K562 (cell line): ENCODE data around the gene EPHB1. TPM values are rescaled to one million over a fixed set of nuclear protein-coding genes. Genes with fewer than 3 reads are reported as not detected.

Experiments
- ATAC-seq: fragments of 200-7000 bp; cut with Tn5 transposase; 3 replicates; pipeline ENCODE4 v1.9.1; 2020; ENCODE audit warnings: moderate library complexity
- BruUV-seq: library from RNA; stranded (reverse); fragments of 400-500 nt; replicated peaks from 2 replicates; lab custom pipeline; 2021; lab: Mats Ljungman, UMichigan
- CTCF ChIA-PET: fragments of 300-600 bp; formaldehyde crosslinking; extraction: SDS; loops from one replicate; lab custom pipeline; 2021; ENCODE audit warnings: low intra/inter-chr PET ratio; lab: Yijun Ruan, JAX
- POLR2A ChIA-PET: fragments of 300-600, 350-650 bp; sonication (Branson Sonifier 250); formaldehyde crosslinking; extraction: SDS; loops from one replicate; lab custom pipeline; 2021; ENCODE audit warnings: antibody characterized with exemption, inconsistent platforms; lab: Yijun Ruan, JAX
- DNase-seq, 4 experiments: peaks; one replicate each; pipeline versions ENCODE4 v3.0.0 to v3.0.0-alpha.2; 2011 to 2018; ENCODE audit warnings: low spot score in 3 of 4, mixed read lengths in 3 of 4; ENCODE audit errors: extremely low read depth in 1 of 4
- FAIRE-seq: peaks from 2 replicates; lab custom pipeline; 2011; peaks lifted over from hg19 to GRCh38; lab: Jason Lieb, UNC
- H2AFZ ChIP-seq: 2 replicates; pipeline ENCODE4 v1.6.0; 2011; ENCODE audit warnings: low read depth, low read length, control low read depth, inconsistent platforms
- H3K27ac ChIP-seq: fragments of 200-600 bp; 3 replicates; pipeline ENCODE4 v1.8.0; 2011; ENCODE audit warnings: low read depth, mild to moderate bottlenecking, control low read depth, inconsistent platforms, low read length, moderate library complexity, mixed read lengths; ENCODE audit errors: extremely low read depth
- H3K27me3 ChIP-seq, 2 experiments: fragments of 300-600 bp in 1 of 2; 2 replicates in 1 of 2; 3 replicates in 1 of 2; pipeline versions ENCODE4 v1.6.0 to v1.8.0; 2011; ENCODE audit warnings: inconsistent platforms in 2 of 2, low read length in 2 of 2, mild to moderate bottlenecking in 1 of 2, mixed read lengths in 1 of 2, moderate library complexity in 1 of 2; ENCODE audit not compliant: control insufficient read depth in 2 of 2, insufficient read depth in 2 of 2
- H3K36me3 ChIP-seq: fragments of 300-600 bp; 3 replicates; pipeline ENCODE4 v1.8.0; 2011; ENCODE audit warnings: mild to moderate bottlenecking, low read length, inconsistent platforms; ENCODE audit not compliant: control insufficient read depth, insufficient read depth
- H3K4me1 ChIP-seq, 2 experiments: fragments of 200-600 bp in 1 of 2; replicated peaks in 1 of 2; 2 replicates in 1 of 2; 3 replicates in 1 of 2; pipeline versions ENCODE4 v1.5.1 to v1.8.0; 2011; ENCODE audit warnings: inconsistent platforms in 2 of 2, low read length in 2 of 2, mild to moderate bottlenecking in 1 of 2, mixed read lengths in 1 of 2, moderate library complexity in 1 of 2; ENCODE audit not compliant: control insufficient read depth in 2 of 2, insufficient read depth in 2 of 2
- H3K4me2 ChIP-seq: 2 replicates; pipeline ENCODE4 v1.6.1; 2011; ENCODE audit warnings: low read length, control low read depth, inconsistent platforms, mixed read lengths; ENCODE audit not compliant: insufficient read depth
- H3K4me3 ChIP-seq: fragments of 200-600 bp; sonication (generic), shearing (Covaris generic); 2 replicates; pipeline ENCODE4 v1.5.1; 2016; ENCODE audit warnings: control low read depth, inconsistent platforms
- H3K79me2 ChIP-seq: fragments of 200-600 bp; 3 replicates; pipeline ENCODE4 v1.8.0; 2011; ENCODE audit warnings: low read length, inconsistent platforms; ENCODE audit not compliant: control insufficient read depth, insufficient read depth
- H3K9ac ChIP-seq, 2 experiments: 2 replicates each; pipeline versions ENCODE4 v1.6.0 to v1.6.1; 2011; ENCODE audit warnings: low read depth in 2 of 2, low read length in 2 of 2, control low read depth in 1 of 2, inconsistent platforms in 1 of 2, mild to moderate bottlenecking in 1 of 2, mixed read lengths in 1 of 2; ENCODE audit not compliant: insufficient read depth in 1 of 2
- H3K9me1 ChIP-seq: one replicate; pipeline ENCODE4 v1.6.0; 2011; ENCODE audit warnings: inconsistent platforms, mild to moderate bottlenecking, low read length, moderate library complexity; ENCODE audit not compliant: control insufficient read depth, insufficient read depth
- H3K9me3 ChIP-seq: replicated peaks from 2 replicates; pipeline ENCODE4 v1.5.1; 2011; ENCODE audit warnings: low read depth, low read length, inconsistent platforms; ENCODE audit not compliant: control insufficient read depth, insufficient read depth
- H4K20me1 ChIP-seq: replicated peaks from 2 replicates; pipeline ENCODE4 v1.6.1; 2011; ENCODE audit warnings: low read length, inconsistent platforms, mixed read lengths; ENCODE audit not compliant: control insufficient read depth, insufficient read depth
- E2F3 ChIP-seq: fragments of 250-450 bp; sonication (Bioruptor Pico); IDR thresholded peaks from 2 replicates; pipeline ENCODE4 v1.4.0; 2020; ENCODE audit warnings: mild to moderate bottlenecking
- ETV1 ChIP-seq: fragments of 450-650 bp; conservative IDR thresholded peaks from 2 replicates; pipeline ENCODE4 v1.6.1; 2016; ENCODE audit warnings: missing genetic modification characterization, control low read depth, low read depth, missing compliant biosample characterization
- GTF2F1 ChIP-seq: IDR thresholded peaks from 2 replicates; pipeline ENCODE4 v1.6.1; 2011; ENCODE audit warnings: low read depth, low read length, improper control_type of control experiment
- NBN ChIP-seq: fragments of 450-650 bp; IDR thresholded peaks from 2 replicates; pipeline ENCODE4 v1.6.1; 2016; ENCODE audit warnings: low read depth, mild to moderate bottlenecking
- PTRF ChIP-seq: fragments of 450-650 bp; IDR thresholded peaks from 2 replicates; pipeline ENCODE4 v1.6.1; 2016; ENCODE audit warnings: mild to moderate bottlenecking, missing genetic modification characterization, missing compliant biosample characterization
- ZNF12 ChIP-seq: sonication (generic); formaldehyde crosslinking; IDR thresholded peaks from 2 replicates; pipeline ENCODE4 v1.4.0; 2020; ENCODE audit warnings: mild to moderate bottlenecking, missing genetic modification reagents
- WGBS: fragments of 100-300 bp; shearing (Covaris generic); methylation state at CpG from one replicate; pipeline ENCODE4 v1.1.6; 2016; ENCODE audit warnings: low coverage, mixed read lengths; ENCODE audit not compliant: insufficient coverage; ENCODE audit errors: missing lambda C conversion rate; 5-methylcytosine and 5-hydroxymethylcytosine counted together
- in situ Hi-C: fragments of 300-500 bp; cut with MboI; formaldehyde crosslinking; loops from 4 replicates; pipeline ENCODE4 v1.15.0; 2018; ENCODE audit warnings: inconsistent platforms, mixed read lengths
- intact Hi-C: fragments of 100-400 bp; cut with micrococcal nuclease; formaldehyde crosslinking; loops from 2 replicates; pipeline ENCODE4 v1.14.2; 2022
- polyA plus RNA-seq, 8 experiments: library from polyadenylated mRNA; depleted of rRNA in 4 of 8; stranded (reverse) in 5 of 8; unstranded in 3 of 8; fragments of >200 nt; fragmentation: Nextera tagmentation in 2 of 8; fragmentation: Illumina TruSeq in 1 of 8; extraction: Ambion mirVana in 2 of 8; extraction: Trizol in 1 of 8; gene quantifications; 2 replicates each; pipeline versions ENCODE4 v1.2.1 to v1.2.3, GENCODE V29; 2011 to 2014; ENCODE audit warnings: inconsistent platforms in 1 of 8, missing spikeins in 1 of 8
- total RNA-seq, 7 experiments: library from RNA; depleted of rRNA in 6 of 7; stranded (reverse); fragments of >200 nt in 6 of 7; fragmentation: Illumina TruSeq in 2 of 7; extraction: Trizol in 2 of 7; gene quantifications; 2 replicates each; pipeline versions ENCODE4 v1.2.1 to v1.2.3, GENCODE V29; 2011 to 2021; ENCODE audit warnings: low replicate concordance in 1 of 7
- TF ChIP-seq, protein P1 (sequence below): fragments of 450-650 bp; IDR thresholded peaks from 2 replicates; pipeline ENCODE4 v1.6.1; 2016; ENCODE audit warnings: missing biosample characterization, missing genetic modification characterization
- TF ChIP-seq, protein P2 (sequence below): fragments of 450-650 bp; IDR thresholded peaks from 2 replicates; pipeline ENCODE4 v1.6.1; 2017; ENCODE audit warnings: antibody characterized with exemption

Gene EPHB1
- total and polyA plus RNA-seq, 9 of the 15 experiments (the other 6 are each of a cell fraction or from before 2014, with no cell fraction given), result 0.29 TPM; not detected in 8

DNA sequence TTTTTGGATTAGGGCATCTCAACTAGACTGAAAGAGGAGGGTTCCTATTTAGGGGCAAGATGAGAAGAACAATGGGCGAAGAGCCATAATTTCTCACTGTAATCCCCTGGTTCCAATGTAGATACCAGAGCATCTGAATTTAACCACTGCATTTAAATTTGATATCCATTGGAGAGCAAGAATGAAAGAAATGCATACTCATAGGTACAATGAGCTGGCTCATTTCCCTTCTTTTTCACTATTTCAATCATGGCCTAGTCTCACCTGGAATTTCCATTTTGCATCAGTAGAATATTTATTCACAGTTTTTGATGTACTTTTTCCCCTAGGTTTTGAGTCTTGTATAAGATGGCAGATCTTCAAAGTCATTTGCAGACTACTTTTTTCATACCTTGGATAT, 13.8 kb downstream of the EPHB1 start:
- POLR2A ChIA-PET, result no interaction called here
- in situ Hi-C loops (no loop called here), intact Hi-C loops (no loop called here)

More for the DNA sequence above, 13.8 kb downstream of the EPHB1 start:
- Histone ChIP-seq H3K9ac (no peak overlapping the region), H3K4me3 (no peak overlapping the region), H3K9me3 (no peaks in the 10 kb centered on the region), H4K20me1 (no peaks in the 10 kb centered on the region), H3K4me1 (no peaks in the 10 kb centered on the region), H3K27ac (no peak overlapping the region), H3K36me3 (no peaks in the 10 kb centered on the region), H3K9me1 (no peaks in the 10 kb centered on the region), H3K27me3 (no peaks in the 10 kb centered on the region), H3K4me2 (no peak overlapping the region), H2AFZ (no peak overlapping the region), H3K79me2 (no peaks in the 10 kb centered on the region)
- no peak for FAIRE-seq
- WGBS, result 0% methylated on average over 1 of the region's 1 CpG
- TF ChIP-seq GTF2F1, result no peak
- TF ChIP-seq NBN, result no peak
- no peak for TF ChIP-seq ETV1 (tag)
- TF ChIP-seq, protein P1, sequence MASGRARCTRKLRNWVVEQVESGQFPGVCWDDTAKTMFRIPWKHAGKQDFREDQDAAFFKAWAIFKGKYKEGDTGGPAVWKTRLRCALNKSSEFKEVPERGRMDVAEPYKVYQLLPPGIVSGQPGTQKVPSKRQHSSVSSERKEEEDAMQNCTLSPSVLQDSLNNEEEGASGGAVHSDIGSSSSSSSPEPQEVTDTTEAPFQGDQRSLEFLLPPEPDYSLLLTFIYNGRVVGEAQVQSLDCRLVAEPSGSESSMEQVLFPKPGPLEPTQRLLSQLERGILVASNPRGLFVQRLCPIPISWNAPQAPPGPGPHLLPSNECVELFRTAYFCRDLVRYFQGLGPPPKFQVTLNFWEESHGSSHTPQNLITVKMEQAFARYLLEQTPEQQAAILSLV, result no peak
- no peak for TF ChIP-seq ZNF12 (CRISPR knock-in tag)
- TF ChIP-seq, protein P2, sequence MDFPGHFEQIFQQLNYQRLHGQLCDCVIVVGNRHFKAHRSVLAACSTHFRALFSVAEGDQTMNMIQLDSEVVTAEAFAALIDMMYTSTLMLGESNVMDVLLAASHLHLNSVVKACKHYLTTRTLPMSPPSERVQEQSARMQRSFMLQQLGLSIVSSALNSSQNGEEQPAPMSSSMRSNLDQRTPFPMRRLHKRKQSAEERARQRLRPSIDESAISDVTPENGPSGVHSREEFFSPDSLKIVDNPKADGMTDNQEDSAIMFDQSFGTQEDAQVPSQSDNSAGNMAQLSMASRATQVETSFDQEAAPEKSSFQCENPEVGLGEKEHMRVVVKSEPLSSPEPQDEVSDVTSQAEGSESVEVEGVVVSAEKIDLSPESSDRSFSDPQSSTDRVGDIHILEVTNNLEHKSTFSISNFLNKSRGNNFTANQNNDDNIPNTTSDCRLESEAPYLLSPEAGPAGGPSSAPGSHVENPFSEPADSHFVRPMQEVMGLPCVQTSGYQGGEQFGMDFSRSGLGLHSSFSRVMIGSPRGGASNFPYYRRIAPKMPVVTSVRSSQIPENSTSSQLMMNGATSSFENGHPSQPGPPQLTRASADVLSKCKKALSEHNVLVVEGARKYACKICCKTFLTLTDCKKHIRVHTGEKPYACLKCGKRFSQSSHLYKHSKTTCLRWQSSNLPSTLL, result no peak
- no peak for TF ChIP-seq PTRF (tag)
- no peak for TF ChIP-seq E2F3 (CRISPR knock-in tag)
- CTCF ChIA-PET, result no interaction called here
- DNase-seq, result no peak
- no peak for ATAC-seq
- no TSS peak for BruUV-seq
